Measurements from ENCODE around the gene YIPF5.

YIPF5 gene

DNA sequence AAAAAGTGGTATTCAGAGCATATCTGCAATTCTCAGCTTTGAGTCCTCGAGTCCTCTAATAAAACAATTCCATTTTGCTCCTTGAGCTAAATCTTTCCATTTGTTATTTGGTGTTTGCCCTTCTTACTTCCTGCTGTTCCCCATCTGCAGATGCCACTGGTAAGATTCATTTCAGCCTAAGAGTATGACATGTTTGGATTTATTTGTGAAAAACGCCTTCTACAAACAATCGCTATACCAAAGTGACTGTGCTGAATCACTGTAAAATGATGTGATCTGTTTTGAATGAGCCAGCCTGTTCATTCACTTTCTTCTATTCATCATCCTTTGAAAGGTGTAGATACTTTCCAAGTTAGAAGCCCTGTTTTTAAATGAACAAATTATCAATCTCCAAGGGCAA, 27.9 kb upstream of the YIPF5 start:
- Histone ChIP-seq H3K36me3 (ENCODE audit: insufficient read depth, low read length) (no peaks in the 10 kb centered on the region), H3K9me3 (ENCODE audit: low read length) (no peaks in the 10 kb centered on the region), H3K4me1 (ENCODE audit: insufficient read depth, low read length) (peaks cover 5% of the 10 kb centered on the region), H3K4me3 (ENCODE audit: low read depth in 1 of 2, low read length in 2 of 2) (no peak overlapping the region), H3K27me3 (ENCODE audit: control insufficient read depth in 1 of 2, insufficient read depth in 2 of 2, low read length in 2 of 2) (peaks cover 0 to 4% of the 10 kb centered on the region in 2 donors), H3K9ac (ENCODE audit: low read length) (no peak overlapping the region), H3K27ac (ENCODE audit: low read depth, low read length) (no peak overlapping the region)

DNA sequence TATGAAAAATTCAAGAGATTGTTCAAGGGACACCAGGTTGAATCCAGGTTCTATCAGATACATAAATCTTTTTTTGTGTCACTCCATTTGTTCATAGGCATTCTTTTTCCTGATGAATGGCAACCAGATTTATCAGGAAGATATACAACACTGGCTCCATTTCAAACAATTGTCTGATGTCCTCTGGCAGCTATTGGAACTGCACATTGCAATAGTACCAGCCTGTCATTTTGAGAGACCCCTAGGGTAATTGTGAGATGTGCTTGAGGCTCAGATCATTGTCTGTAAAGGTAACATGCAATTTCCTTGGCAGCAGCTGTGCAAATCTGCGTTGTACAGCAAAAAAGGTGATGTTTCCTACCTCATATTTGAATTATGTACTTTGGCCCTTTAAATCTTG, 26.2 kb upstream of the YIPF5 start:
- Histone ChIP-seq H3K36me3 (ENCODE audit: insufficient read depth, low read length) (no peaks in the 10 kb centered on the region), H3K27ac (ENCODE audit: low read depth, low read length) (no peak overlapping the region), H3K9ac (ENCODE audit: low read length) (no peak overlapping the region), H3K27me3 (ENCODE audit: control insufficient read depth in 1 of 2, insufficient read depth in 2 of 2, low read length in 2 of 2) (peaks cover 0 to 4% of the 10 kb centered on the region in 2 donors), H3K9me3 (ENCODE audit: low read length) (no peaks in the 10 kb centered on the region), H3K4me3 (ENCODE audit: low read depth in 1 of 2, low read length in 2 of 2) (no peak overlapping the region), H3K4me1 (ENCODE audit: insufficient read depth, low read length) (no peaks in the 10 kb centered on the region)

GRCh38 chr5:144195448-144195847, 25.0 kb upstream of the YIPF5 start:
- Histone ChIP-seq H3K27ac (ENCODE audit: low read depth, low read length) (no peak overlapping the region), H3K27me3 (ENCODE audit: control insufficient read depth in 1 of 2, insufficient read depth in 2 of 2, low read length in 2 of 2) (peaks cover 0 to 4% of the 10 kb centered on the region in 2 donors), H3K4me3 (ENCODE audit: low read depth in 1 of 2, low read length in 2 of 2) (no peak overlapping the region), H3K36me3 (ENCODE audit: insufficient read depth, low read length) (no peaks in the 10 kb centered on the region), H3K9me3 (ENCODE audit: low read length) (no peaks in the 10 kb centered on the region), H3K9ac (ENCODE audit: low read length) (no peak overlapping the region), H3K4me1 (ENCODE audit: insufficient read depth, low read length) (no peaks in the 10 kb centered on the region)

DNA sequence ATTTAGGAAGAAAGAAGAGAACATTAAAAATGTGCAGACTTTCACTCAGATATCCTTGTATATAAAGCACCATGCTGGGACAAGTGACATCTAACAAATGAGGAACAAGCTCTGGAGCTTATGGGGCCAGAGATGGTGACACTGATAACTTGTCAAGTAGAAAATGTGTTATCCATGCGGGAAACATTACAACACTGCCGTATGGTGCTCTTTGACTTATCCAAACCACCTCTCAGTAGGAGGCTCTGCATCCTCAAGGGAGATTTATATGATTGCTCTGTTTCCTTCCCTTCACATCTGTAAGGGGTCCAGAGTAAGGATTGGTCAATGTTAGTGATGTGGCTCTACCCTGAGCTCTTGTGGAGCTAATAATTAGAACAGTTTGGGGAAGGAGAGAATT, 23.7 kb upstream of the YIPF5 start:
- H3K4me1 ChIP-seq (ENCODE audit: insufficient read depth, low read length), result no peaks in the 10 kb centered on the region

DNA sequence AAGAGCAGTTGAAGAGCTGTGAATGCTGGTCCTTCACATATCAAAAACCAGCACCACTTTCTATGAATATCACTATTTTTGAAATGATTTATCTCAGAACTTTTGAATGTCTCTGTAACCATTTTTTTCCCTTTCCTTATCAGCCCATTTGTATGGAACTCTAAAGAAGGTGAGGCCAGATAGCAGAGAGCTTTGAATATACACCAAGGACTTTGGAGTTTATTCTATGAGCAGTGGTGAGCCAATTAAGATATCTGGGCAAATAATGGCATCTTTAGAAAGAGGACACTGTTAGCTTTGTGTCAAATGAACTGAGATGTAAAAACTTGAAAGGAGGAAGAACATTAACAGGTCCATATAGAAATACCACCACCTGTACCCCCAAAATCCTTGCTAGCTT, 22.2 kb upstream of the YIPF5 start:
- no peaks in the 10 kb centered on the region for H3K36me3 ChIP-seq (ENCODE audit: insufficient read depth, low read length)
- peaks cover 5% of the 10 kb centered on the region for H3K4me1 ChIP-seq (ENCODE audit: insufficient read depth, low read length)
- H3K27ac ChIP-seq (ENCODE audit: low read depth, low read length), result no peak overlapping the region
- no peaks in the 10 kb centered on the region for H3K9me3 ChIP-seq (ENCODE audit: low read length)
- H3K27me3 ChIP-seq (ENCODE audit: control insufficient read depth in 1 of 2, insufficient read depth in 2 of 2, low read length in 2 of 2), result peaks cover 0 to 4% of the 10 kb centered on the region in 2 donors
- H3K9ac ChIP-seq (ENCODE audit: low read length), result no peak overlapping the region
- no peak overlapping the region for H3K4me3 ChIP-seq (ENCODE audit: low read depth in 1 of 2, low read length in 2 of 2)

More for the DNA sequence above, 23.7 kb upstream of the YIPF5 start:
- Histone ChIP-seq H3K27me3 (ENCODE audit: control insufficient read depth in 1 of 2, insufficient read depth in 2 of 2, low read length in 2 of 2) (peaks cover 0 to 4% of the 10 kb centered on the region in 2 donors), H3K27ac (ENCODE audit: low read depth, low read length) (no peak overlapping the region), H3K4me3 (ENCODE audit: low read depth in 1 of 2, low read length in 2 of 2) (no peak overlapping the region), H3K36me3 (ENCODE audit: insufficient read depth, low read length) (no peaks in the 10 kb centered on the region), H3K9me3 (ENCODE audit: low read length) (no peaks in the 10 kb centered on the region), H3K9ac (ENCODE audit: low read length) (no peak overlapping the region)

DNA sequence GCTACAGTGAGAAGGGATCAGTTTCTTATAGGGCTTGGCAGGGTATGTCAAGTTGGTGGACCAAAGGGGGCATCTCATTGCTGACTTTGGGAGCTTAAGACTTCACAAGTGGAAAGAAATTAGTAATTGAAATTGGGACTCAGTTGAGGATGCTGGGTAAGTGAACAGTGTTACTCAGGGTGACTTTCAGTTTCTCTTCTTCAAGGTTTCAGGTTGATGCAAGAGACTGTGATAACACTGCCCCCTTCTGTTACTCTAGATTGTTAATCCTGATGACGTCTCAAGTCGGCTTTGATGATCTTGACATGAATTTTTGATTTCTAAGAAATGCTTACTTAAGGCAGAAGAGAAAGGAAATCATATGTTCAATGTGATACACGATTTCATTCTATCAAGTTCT, 21.5 kb upstream of the YIPF5 start:
- no peaks in the 10 kb centered on the region for H3K36me3 ChIP-seq (ENCODE audit: insufficient read depth, low read length)
- peaks cover 0 to 4% of the 10 kb centered on the region in 2 donors for H3K27me3 ChIP-seq (ENCODE audit: control insufficient read depth in 1 of 2, insufficient read depth in 2 of 2, low read length in 2 of 2)
- H3K9ac ChIP-seq (ENCODE audit: low read length), result no peak overlapping the region
- no peak overlapping the region for H3K27ac ChIP-seq (ENCODE audit: low read depth, low read length)
- peaks cover 9% of the 10 kb centered on the region for H3K4me1 ChIP-seq (ENCODE audit: insufficient read depth, low read length)
- H3K4me3 ChIP-seq (ENCODE audit: low read depth in 1 of 2, low read length in 2 of 2), result no peak overlapping the region
- no peaks in the 10 kb centered on the region for H3K9me3 ChIP-seq (ENCODE audit: low read length)

DNA sequence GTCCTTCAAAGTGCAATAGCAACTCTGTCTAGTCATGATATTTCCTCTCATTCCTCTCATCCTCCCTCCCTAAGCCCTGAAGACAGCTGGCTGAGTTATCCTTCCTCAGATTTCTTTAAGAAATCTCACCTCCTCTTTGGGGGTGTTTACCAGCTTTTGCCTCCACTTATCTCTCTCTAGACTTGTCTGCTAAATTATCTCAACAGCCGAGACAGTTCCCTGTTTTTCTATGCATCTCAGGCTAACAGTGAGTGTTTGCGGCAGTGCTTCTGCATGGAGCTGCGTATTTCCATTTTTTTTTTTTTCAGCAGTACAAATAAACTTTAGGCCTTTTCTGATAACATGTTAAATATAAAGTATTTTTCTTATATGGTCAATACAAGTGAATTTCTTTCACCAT, 21.1 kb upstream of the YIPF5 start:
- Histone ChIP-seq H3K9ac (ENCODE audit: low read length) (no peak overlapping the region), H3K27ac (ENCODE audit: low read depth, low read length) (no peak overlapping the region), H3K4me1 (ENCODE audit: insufficient read depth, low read length) (peaks cover 9% of the 10 kb centered on the region), H3K4me3 (ENCODE audit: low read depth in 1 of 2, low read length in 2 of 2) (no peak overlapping the region), H3K36me3 (ENCODE audit: insufficient read depth, low read length) (no peaks in the 10 kb centered on the region), H3K9me3 (ENCODE audit: low read length) (no peaks in the 10 kb centered on the region), H3K27me3 (ENCODE audit: control insufficient read depth in 1 of 2, insufficient read depth in 2 of 2, low read length in 2 of 2) (peaks cover 0 to 4% of the 10 kb centered on the region in 2 donors)

DNA sequence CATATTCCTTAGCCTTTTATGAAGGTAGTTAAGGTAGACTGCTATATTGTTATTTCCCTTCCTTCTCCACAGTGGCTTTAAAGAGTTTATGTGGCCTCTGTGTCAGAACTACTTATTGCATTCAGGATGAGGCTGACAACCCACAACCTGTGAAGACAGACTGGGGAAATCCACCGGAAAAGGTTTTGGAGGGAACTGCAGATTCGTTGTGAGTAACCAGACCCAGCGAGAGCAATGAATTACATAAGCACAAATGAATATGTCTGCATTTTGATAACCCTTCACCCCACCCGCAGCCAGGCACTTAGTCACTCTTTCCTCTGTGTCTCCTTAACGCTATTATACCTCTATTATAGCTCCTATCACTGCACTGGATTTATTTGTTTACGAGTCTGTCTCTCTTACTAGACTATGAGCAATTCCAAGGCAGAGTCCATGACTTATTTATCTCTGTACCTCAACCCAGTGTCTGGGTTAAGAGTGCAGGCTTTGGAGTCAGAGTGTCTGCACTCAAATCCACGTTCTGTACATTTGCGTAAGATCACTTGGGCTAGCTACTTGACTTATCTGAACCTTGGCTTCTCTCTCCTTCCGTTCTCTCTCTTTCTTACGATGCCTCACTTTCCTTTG, 19.5 kb upstream of the YIPF5 start:
- no peak overlapping the region for H3K9ac ChIP-seq (ENCODE audit: low read length)
- peaks cover 0 to 4% of the 10 kb centered on the region in 2 donors for H3K27me3 ChIP-seq (ENCODE audit: control insufficient read depth in 1 of 2, insufficient read depth in 2 of 2, low read length in 2 of 2)
- H3K4me3 ChIP-seq (ENCODE audit: low read depth in 1 of 2, low read length in 2 of 2), result no peak overlapping the region
- H3K9me3 ChIP-seq (ENCODE audit: low read length), result no peaks in the 10 kb centered on the region
- H3K27ac ChIP-seq (ENCODE audit: low read depth, low read length), result no peak overlapping the region
- H3K4me1 ChIP-seq (ENCODE audit: insufficient read depth, low read length), result peaks cover 9% of the 10 kb centered on the region
- H3K36me3 ChIP-seq (ENCODE audit: insufficient read depth, low read length), result no peaks in the 10 kb centered on the region

DNA sequence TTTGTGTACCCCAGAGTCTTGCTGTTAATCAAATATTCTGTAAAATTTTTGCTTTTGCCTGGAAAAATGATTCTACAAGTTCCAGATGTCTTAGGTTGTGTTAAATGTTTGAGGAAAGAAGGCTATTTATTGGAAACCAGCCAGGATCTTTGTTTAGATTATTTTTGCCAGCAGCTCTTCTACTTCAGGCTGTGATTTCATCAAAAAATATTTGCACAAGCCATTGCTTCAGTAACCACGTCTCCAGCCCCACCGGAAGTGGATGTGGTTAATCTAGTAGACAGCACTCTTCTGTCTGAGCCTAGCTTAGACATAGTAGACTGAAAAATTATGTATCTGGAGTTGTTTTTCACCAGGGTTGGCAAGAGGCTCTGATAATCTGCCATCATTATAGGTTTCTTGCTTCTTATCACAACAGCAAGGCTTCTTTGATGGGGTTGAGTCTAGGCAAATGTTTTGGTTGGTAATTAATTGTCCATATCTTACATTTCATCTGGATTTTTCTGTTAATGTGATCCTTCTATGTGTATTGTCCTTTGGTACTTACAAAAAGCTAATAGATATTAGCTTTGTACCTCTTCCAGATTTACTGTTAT, 17.3 kb upstream of the YIPF5 start:
- Histone ChIP-seq H3K36me3 (ENCODE audit: insufficient read depth, low read length) (no peaks in the 10 kb centered on the region), H3K27ac (ENCODE audit: low read depth, low read length) (no peak overlapping the region), H3K4me3 (ENCODE audit: low read depth in 1 of 2, low read length in 2 of 2) (no peak overlapping the region), H3K9me3 (ENCODE audit: low read length) (no peaks in the 10 kb centered on the region), H3K4me1 (ENCODE audit: insufficient read depth, low read length) (peaks cover 9% of the 10 kb centered on the region), H3K9ac (ENCODE audit: low read length) (no peak overlapping the region), H3K27me3 (ENCODE audit: control insufficient read depth in 1 of 2, insufficient read depth in 2 of 2, low read length in 2 of 2) (no peaks in the 10 kb centered on the region)

GRCh38 chr5:144183254-144183889, 12.9 kb upstream of the YIPF5 start:
- Histone ChIP-seq H3K4me3 (ENCODE audit: low read depth in 1 of 2, low read length in 2 of 2) (no peak overlapping the region), H3K4me1 (ENCODE audit: insufficient read depth, low read length) (peaks cover 9% of the 10 kb centered on the region), H3K36me3 (ENCODE audit: insufficient read depth, low read length) (no peaks in the 10 kb centered on the region), H3K27ac (ENCODE audit: low read depth, low read length) (no peak overlapping the region), H3K27me3 (ENCODE audit: control insufficient read depth in 1 of 2, insufficient read depth in 2 of 2, low read length in 2 of 2) (no peaks in the 10 kb centered on the region), H3K9me3 (ENCODE audit: low read length) (no peaks in the 10 kb centered on the region), H3K9ac (ENCODE audit: low read length) (no peak overlapping the region)

GRCh38 chr5:144179226-144179625, 8.8 kb upstream of the YIPF5 start:
- Histone ChIP-seq H3K4me3 (ENCODE audit: low read depth in 1 of 2, low read length in 2 of 2) (no peak overlapping the region), H3K27me3 (ENCODE audit: control insufficient read depth in 1 of 2, insufficient read depth in 2 of 2, low read length in 2 of 2) (peaks cover 0 to 8% of the 10 kb centered on the region in 2 donors), H3K36me3 (ENCODE audit: insufficient read depth, low read length) (no peaks in the 10 kb centered on the region), H3K9me3 (ENCODE audit: low read length) (no peaks in the 10 kb centered on the region), H3K4me1 (ENCODE audit: insufficient read depth, low read length) (no peaks in the 10 kb centered on the region), H3K9ac (ENCODE audit: low read length) (no peak overlapping the region), H3K27ac (ENCODE audit: low read depth, low read length) (no peak overlapping the region)

DNA sequence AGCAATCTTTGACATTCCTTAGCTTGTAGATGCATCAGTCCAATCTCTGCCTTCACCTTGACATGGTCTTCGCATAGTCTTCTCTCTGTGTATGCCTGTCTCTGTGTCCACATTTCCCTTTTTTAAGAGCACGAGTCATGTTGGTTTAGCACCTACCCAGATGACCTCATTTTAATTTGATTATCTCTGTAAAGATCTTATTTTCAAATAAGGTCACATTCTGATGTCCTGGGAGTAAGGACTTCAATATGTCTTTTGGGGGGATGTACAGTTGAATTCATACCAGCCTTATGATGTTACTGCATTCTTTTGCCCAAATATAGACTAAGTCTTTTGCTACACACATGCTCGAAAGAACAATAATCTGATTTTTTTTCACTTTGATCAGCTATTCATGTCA, 7.1 kb upstream of the YIPF5 start:
- H3K9ac ChIP-seq (ENCODE audit: low read length), result no peak overlapping the region
- H3K27me3 ChIP-seq (ENCODE audit: control insufficient read depth in 1 of 2, insufficient read depth in 2 of 2, low read length in 2 of 2), result peaks cover 0 to 8% of the 10 kb centered on the region in 2 donors
- no peak overlapping the region for H3K4me3 ChIP-seq (ENCODE audit: low read depth in 1 of 2, low read length in 2 of 2)
- H3K27ac ChIP-seq (ENCODE audit: low read depth, low read length), result no peak overlapping the region
- no peaks in the 10 kb centered on the region for H3K9me3 ChIP-seq (ENCODE audit: low read length)
- H3K36me3 ChIP-seq (ENCODE audit: insufficient read depth, low read length), result no peaks in the 10 kb centered on the region
- no peaks in the 10 kb centered on the region for H3K4me1 ChIP-seq (ENCODE audit: insufficient read depth, low read length)
